Heart left ventricle (tissue), 13 donors: ENCODE measurements around the gene ABCC3.

Experiments
- POLR2A ChIP-seq, 2 donors: fragments of 450-650 bp; IDR thresholded peaks; one replicate each; pipeline ENCODE4 v1.6.1; 2017; ENCODE audit warnings: antibody characterized with exemption in 2 of 2, mild to moderate bottlenecking in 2 of 2, moderate library complexity in 2 of 2
- TF ChIP-seq, protein P1 (sequence below), 12 donors: fragments of 200-600 bp; sonication (generic) in 4 of 12; IDR thresholded peaks; one replicate each; pipeline versions ENCODE4 v1.5.0 to v1.8.0; 2018 to 2022; ENCODE audit warnings: antibody characterized with exemption in 12 of 12, mild to moderate bottlenecking in 5 of 12
- donor health status: ischemic (EF 13 %, LVEDD 7.1; RV severe dilation, severe dysfunction).
- donor health status: DM: no; HTN: yes; CAD: no.
- donor health status: DM: no; HTN: no; CAD: no.
- donor health status: ischemic (EF 25% LVEDD 6.9; RV normal size, moderate dysfunction).
- donor health status: ischemic (EF 25% LVEDD 5.7; RV mildly dilated, moderate dysfunction).
- donor health status: ischemic (EF 35%, LVEDD 5.7; RV mildly dilated, moderate dysfunction).
- donor health status: nonischemic (EF 11% LVEDD 7.7; RV severe dilation, severe dysfunction).
- donor health status: DM: yes; HTN: yes; CAD: no.
- donor health status: PGD.
- donor health status: ischemic (EF 29% LVEDD 5.4; RV normal size, mild dysfunction).
- donor health status: nonischemic (EF 23%, LVEDD 6.1; RV moderate dilation, normal function).

DNA sequence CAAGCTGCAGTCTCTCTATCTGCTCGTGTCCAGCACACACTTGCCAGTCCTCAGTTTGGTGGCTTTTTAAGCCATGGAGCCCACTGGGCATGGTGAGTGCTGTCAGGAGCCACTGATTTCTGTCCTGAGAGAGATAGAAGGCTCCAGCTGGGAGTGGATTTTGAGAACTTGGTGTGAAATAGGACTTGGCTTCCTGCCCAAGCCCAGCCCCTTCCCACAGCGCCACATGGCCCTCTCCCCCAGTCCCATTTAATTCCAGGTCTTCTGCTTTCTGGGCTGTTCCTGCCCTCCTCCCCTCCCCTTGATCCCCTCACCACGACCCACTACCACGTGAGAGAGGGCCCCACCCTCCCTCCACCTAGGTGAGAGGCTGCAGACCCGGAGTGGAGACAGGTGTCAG, 14.4 kb upstream of the ABCC3 start:
- TF ChIP-seq, protein P1, sequence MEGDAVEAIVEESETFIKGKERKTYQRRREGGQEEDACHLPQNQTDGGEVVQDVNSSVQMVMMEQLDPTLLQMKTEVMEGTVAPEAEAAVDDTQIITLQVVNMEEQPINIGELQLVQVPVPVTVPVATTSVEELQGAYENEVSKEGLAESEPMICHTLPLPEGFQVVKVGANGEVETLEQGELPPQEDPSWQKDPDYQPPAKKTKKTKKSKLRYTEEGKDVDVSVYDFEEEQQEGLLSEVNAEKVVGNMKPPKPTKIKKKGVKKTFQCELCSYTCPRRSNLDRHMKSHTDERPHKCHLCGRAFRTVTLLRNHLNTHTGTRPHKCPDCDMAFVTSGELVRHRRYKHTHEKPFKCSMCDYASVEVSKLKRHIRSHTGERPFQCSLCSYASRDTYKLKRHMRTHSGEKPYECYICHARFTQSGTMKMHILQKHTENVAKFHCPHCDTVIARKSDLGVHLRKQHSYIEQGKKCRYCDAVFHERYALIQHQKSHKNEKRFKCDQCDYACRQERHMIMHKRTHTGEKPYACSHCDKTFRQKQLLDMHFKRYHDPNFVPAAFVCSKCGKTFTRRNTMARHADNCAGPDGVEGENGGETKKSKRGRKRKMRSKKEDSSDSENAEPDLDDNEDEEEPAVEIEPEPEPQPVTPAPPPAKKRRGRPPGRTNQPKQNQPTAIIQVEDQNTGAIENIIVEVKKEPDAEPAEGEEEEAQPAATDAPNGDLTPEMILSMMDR (IDR thresholded peaks at IDR 0.05), result no peak
- no peak for TF ChIP-seq POLR2A (IDR thresholded peaks at IDR 0.05)
